Ishikawa (cell line): ENCODE results near the gene TRAF1.

ENCODE experiments used
- CEBPB ChIP-seq: IDR thresholded peaks from 2 replicates; pipeline ENCODE4 v1.6.1; 2012
- CREB1 ChIP-seq: IDR thresholded peaks from 2 replicates; pipeline ENCODE4 v1.6.1; 2012; ENCODE audit warnings: low read depth
- EGR1 ChIP-seq: IDR thresholded peaks from 2 replicates; pipeline ENCODE4 v1.6.1; 2012
- EP300 ChIP-seq: IDR thresholded peaks from 2 replicates; pipeline ENCODE4 v1.6.1; 2012; ENCODE audit warnings: borderline replicate concordance
- FOXM1 ChIP-seq: IDR thresholded peaks from 2 replicates; pipeline ENCODE4 v1.6.1; 2012; ENCODE audit warnings: low read depth, borderline replicate concordance
- NFIC ChIP-seq: IDR thresholded peaks from 2 replicates; pipeline ENCODE4 v1.6.1; 2012
- RAD21 ChIP-seq: IDR thresholded peaks from 2 replicates; pipeline ENCODE4 v1.6.1; 2012; ENCODE audit warnings: low read depth
- REST ChIP-seq: IDR thresholded peaks from 2 replicates; pipeline ENCODE4 v1.6.1; 2012; ENCODE audit warnings: low read depth, mild to moderate bottlenecking
- TAF1 ChIP-seq: IDR thresholded peaks from 2 replicates; pipeline ENCODE4 v1.6.1; 2012; ENCODE audit warnings: low read depth, mild to moderate bottlenecking
- TCF12 ChIP-seq: IDR thresholded peaks from 2 replicates; pipeline ENCODE4 v1.6.1; 2012; ENCODE audit warnings: low read depth
- TEAD4 ChIP-seq: IDR thresholded peaks from 2 replicates; pipeline ENCODE4 v1.6.1; 2012
- USF1 ChIP-seq: IDR thresholded peaks from 2 replicates; pipeline ENCODE4 v1.6.1; 2012
- YY1 ChIP-seq: IDR thresholded peaks from 2 replicates; pipeline ENCODE4 v1.6.1; 2012; ENCODE audit warnings: low read depth
- ZBTB7A ChIP-seq: IDR thresholded peaks from 2 replicates; pipeline ENCODE4 v1.6.1; 2012; ENCODE audit warnings: low read depth
- TF ChIP-seq, protein P1 (sequence below): IDR thresholded peaks from 2 replicates; pipeline ENCODE4 v1.6.1; 2012

The TRAF1 gene

DNA sequence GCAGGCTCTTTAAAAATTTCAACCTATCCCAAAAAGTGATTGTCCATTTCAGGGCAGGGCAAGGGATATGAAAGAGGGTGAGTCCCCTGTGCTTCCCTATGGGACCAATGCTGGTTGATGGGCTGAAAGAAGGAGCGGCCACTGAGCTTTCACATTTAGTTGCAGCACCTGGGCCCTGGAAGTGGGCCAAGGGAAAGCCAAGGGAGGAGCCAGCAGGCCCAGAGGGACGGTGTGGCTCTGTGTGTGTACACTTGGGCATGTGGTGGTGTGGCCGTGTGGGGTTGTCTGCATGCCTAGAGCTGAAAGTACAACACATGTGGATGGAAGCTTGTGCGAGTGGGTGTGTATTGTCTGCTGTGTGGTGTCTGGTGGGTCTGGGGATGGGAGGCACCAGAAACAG lies 69.9 kb downstream of the TRAF1 start:
- TF ChIP-seq, protein P1, sequence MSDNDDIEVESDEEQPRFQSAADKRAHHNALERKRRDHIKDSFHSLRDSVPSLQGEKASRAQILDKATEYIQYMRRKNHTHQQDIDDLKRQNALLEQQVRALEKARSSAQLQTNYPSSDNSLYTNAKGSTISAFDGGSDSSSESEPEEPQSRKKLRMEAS = no peak
- TF ChIP-seq USF1 (no peak), TAF1 (no peak), YY1 (no peak), ZBTB7A (no peak), FOXM1 (no peak)

DNA sequence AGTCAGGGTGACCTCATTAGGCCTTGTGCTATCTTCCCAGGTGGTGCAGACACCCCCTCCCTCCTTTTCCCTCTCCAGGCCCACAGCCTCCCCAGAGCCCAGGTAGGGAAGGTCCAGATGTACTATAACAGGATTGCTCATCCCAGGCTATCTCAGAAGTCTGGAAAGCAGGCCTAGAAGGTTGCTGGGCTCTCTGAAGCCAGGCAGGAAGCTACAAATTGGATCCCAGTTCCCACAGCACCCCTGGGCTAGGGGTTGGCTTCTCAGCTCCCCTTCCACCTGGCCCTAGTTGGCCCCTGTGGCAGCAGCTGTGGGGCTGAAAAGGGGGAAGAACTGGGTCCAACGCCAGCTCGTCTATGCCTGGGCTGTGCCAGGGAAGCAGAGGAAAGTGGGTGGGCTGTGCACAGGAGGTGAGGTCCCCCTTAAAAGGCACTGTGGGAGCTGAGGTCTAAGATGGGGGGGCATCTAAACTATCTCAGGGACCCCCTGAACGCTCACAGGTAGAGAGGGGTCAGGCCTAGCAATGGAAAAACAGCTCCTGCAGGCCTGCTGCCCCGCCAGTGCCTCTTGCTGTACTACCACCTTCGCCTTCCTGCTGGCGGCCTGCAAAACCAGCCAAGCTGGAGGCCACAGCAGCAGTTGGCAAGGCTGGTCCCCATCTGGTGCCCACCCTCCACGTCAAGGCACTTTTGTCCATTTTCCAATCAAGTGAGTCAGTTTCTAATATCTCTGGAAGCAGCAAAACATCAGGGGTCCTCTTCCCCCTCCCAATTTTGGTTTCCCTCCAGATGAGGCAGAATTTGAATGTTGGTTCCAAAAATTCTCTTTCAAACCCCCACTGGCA lies 70.5 kb downstream of the TRAF1 start:
- TF ChIP-seq YY1 (no peak), NFIC (no peak), EGR1 (no peak), EP300 (no peak), USF1 (no peak), CREB1 (no peak), TAF1 (no peak)
- TF ChIP-seq, protein P1 = no peak

- TF ChIP-seq, protein P1 = no peak
- no peak for TF ChIP-seq TAF1
- no peak for TF ChIP-seq USF1
- TF ChIP-seq FOXM1 = no peak
- TF ChIP-seq ZBTB7A = no peak
- no peak for TF ChIP-seq EP300
- TF ChIP-seq TEAD4 = no peak
- no peak for TF ChIP-seq TCF12
- TF ChIP-seq CEBPB = no peak
- TF ChIP-seq RAD21 = no peak
These were observed 71.8 kb downstream of the TRAF1 start for GRCh38 chr9:120854596-120855327.

DNA sequence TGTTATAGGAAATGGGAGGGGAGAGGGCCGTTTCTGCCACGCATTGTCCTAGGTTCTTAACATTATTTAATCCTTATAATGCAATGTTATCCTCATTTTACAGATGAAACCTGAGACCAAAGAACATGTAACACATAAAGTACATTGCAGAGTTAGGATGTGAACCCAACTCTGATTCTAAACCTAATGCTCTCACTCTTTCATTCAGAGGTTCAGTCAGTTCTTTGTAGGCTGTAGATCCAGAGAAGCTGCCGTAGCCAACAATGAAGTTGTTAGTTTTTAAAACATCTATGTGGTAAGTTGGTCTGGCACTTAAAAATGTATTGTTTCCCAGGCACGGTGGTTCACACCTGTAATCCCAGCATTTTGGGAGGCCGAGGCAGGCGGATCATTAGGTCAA lies 73.4 kb downstream of the TRAF1 start:
- TF ChIP-seq, protein P1 = no peak
- no peak for TF ChIP-seq EGR1
- no peak for TF ChIP-seq EP300
- TF ChIP-seq ZBTB7A = no peak
- no peak for TF ChIP-seq YY1
- TF ChIP-seq CREB1 = no peak
- no peak for TF ChIP-seq TCF12
- TF ChIP-seq TEAD4 = no peak
- no peak for TF ChIP-seq USF1
- no peak for TF ChIP-seq CEBPB
- no peak for TF ChIP-seq NFIC
- TF ChIP-seq REST = no peak
- TF ChIP-seq RAD21 = no peak
- no peak for TF ChIP-seq FOXM1
- TF ChIP-seq TAF1 = no peak
